HG03039 (cell line): Measurements from ENCODE around the gene KAZN.

ENCODE experiments used
- ATAC-seq: cut with Tn5 transposase; IDR thresholded peaks from one replicate; pipeline ENCODE4 v1.9.1; 2021; ENCODE audit warnings: mild to moderate bottlenecking, moderate library complexity; ENCODE audit not compliant: unreplicated experiment

The KAZN gene

DNA sequence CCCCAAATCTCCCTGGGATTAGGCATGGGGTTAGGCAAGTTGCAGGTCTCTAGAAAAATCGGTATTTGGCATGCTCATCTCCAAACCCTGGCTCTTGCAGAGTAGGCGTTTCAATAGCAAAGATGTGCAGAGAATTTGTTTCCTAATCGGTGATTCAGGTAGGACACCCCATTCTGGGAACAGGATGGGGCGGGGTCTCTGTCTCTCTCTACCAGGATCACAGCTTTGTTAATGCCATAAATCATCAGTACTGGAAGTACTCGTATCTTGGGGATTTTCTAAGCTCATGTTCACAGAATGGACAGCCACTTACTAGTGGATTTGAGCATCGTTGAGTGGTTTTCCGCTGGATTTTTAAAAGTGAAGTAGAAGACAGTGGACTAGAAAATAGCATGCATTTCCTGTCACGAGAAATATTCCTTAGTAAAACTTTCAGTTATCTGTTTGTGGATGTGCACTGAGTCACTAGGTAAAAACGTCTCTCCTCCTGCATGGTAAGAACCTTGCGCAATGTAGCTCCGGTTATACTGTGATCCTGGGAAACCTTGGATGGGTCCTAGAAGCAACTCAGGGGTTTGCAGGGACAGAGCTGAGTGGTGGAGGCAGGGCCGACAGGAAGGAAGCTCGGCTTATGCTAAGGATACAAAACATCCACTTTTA, 560.2 kb downstream of the KAZN start:
- ATAC-seq: no peak

- ATAC-seq: no peak
Observed at GRCh38 chr1:15159166-15159555, 560.7 kb downstream of the KAZN start.

DNA sequence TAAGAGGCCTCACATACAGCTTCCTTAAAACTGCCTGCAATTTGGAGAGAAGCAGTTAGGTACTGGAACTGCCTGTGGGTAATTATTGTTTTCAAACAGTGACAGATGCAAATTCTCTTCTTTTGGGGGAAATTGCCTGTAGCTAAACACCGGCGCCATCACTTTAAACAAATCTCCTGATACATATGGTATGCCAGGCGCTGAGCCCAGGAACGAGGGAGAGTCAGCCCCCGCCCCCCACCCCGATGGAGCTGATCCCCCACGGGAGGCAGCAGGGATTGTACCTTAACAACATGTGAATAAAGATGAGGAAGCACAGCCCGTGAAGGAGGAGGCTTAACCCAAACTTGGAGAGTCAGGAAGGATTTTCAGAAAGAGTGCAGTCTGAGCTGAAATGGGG, 562.1 kb downstream of the KAZN start:
- no peak for ATAC-seq

- ATAC-seq: no peak
Observed at GRCh38 chr1:15167386-15167785, 568.9 kb downstream of the KAZN start.
